Effector memory CD4-positive, alpha-beta T cell (primary cell): Measurements from ENCODE around the gene BBS1.

Experiments used
- DNase-seq, 3 donors: peaks; one replicate each; pipeline ENCODE4 v3.0.0-alpha.2; 2020
- H3K27ac ChIP-seq: 2 replicates; pipeline ENCODE4 v1.7.0; 2013; ENCODE audit warnings: mild to moderate bottlenecking, low read length, moderate library complexity; ENCODE audit not compliant: insufficient read depth, poor library complexity, severe bottlenecking
- H3K27me3 ChIP-seq: replicated peaks from 2 replicates; pipeline ENCODE4 v1.7.0; 2013; ENCODE audit warnings: mild to moderate bottlenecking, low read length; ENCODE audit not compliant: insufficient read depth, control insufficient read depth, poor library complexity, severe bottlenecking
- H3K36me3 ChIP-seq: 2 replicates; pipeline ENCODE4 v1.7.0; 2013; ENCODE audit warnings: mild to moderate bottlenecking, low read length, moderate library complexity; ENCODE audit not compliant: control insufficient read depth, insufficient read depth
- H3K4me1 ChIP-seq: 2 replicates; pipeline ENCODE4 v1.7.0; 2013; ENCODE audit warnings: low read length, mild to moderate bottlenecking; ENCODE audit not compliant: control insufficient read depth, insufficient read depth, poor library complexity, severe bottlenecking
- H3K4me3 ChIP-seq: 2 replicates; pipeline ENCODE4 v1.7.0; 2013; ENCODE audit warnings: low read length, low read depth, mild to moderate bottlenecking; ENCODE audit not compliant: insufficient read depth, poor library complexity, severe bottlenecking
- H3K9me3 ChIP-seq: 2 replicates; pipeline ENCODE4 v1.7.0; 2013; ENCODE audit warnings: mild to moderate bottlenecking, low read length, moderate library complexity; ENCODE audit not compliant: control insufficient read depth

BBS1 gene

DNA sequence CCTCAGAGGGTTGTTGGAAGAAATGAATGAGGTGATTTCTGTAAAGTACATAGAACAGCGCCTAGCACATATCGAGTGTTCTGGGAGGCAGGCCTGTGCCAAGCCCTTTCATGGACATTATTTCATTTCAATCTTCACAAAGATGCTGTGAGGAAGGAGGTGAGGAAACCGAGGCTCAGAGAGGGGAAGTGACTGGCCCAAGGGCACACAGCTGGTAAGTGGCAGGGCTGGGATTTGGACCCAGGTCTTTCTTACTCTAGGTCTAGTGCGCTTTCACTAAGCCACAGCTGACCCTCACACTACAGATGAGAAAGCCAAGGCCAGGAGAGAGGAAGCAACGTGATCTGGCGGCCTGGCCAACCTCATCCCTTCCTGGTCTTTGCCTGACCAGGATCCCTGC lies 41.7 kb upstream of the BBS1 start:
- no peaks in the 10 kb centered on the region for H3K9me3 ChIP-seq

DNA sequence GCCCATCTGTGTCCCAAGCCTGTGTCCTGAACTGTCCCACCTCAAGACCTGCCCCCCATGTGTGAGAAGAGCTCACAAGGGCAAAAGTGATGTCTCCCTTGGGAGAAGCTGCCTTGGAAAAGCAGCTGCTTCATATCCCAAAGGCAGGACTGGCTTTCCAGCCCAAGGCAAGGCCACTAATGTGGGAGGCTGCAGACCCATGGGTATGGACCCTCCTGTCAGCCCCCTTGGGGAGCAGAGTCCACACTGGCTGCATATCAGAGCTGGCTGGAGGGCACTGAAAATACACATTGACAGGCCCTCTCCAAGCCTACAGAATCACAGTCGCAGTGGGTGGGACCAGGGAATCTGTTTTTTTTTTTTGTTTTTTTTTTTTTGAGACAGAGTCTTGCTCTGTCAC lies 41.0 kb upstream of the BBS1 start:
- Histone ChIP-seq H3K27ac (no peak overlapping the region), H3K4me3 (no peak overlapping the region), H3K27me3 (no peaks in the 10 kb centered on the region), H3K9me3 (no peaks in the 10 kb centered on the region), H3K36me3 (peaks cover 16% of the 10 kb centered on the region), H3K4me1 (peaks cover 14% of the 10 kb centered on the region)
- DNase-seq: no peak

More for the DNA sequence above, 41.7 kb upstream of the BBS1 start:
- no peak for DNase-seq
- Histone ChIP-seq H3K27me3 (no peaks in the 10 kb centered on the region), H3K27ac (no peak overlapping the region), H3K4me3 (no peak overlapping the region), H3K4me1 (peaks cover 14% of the 10 kb centered on the region), H3K36me3 (peaks cover 13% of the 10 kb centered on the region)

DNA sequence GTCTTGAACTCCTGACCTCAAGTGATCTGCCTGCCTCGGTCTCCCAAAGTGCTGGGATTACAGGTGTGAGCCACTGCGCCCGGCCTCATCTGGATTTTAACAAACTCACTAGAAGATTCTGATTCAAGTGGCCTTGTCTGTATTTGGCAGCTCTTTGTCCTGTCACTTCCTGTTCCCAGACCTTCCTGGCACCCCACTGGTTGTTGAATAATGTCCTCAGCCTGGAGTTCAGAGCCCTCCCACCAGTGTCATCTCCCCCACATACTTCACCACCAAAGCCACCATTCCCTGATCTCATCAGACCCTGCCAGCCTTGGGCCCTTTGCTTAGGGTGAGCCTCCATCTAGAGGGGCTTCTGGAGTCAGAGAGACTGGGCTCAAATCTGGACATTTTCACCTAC lies 40.4 kb upstream of the BBS1 start:
- Histone ChIP-seq H3K4me1 (peaks cover 14% of the 10 kb centered on the region), H3K36me3 (peaks cover 16% of the 10 kb centered on the region), H3K27me3 (no peaks in the 10 kb centered on the region), H3K9me3 (no peaks in the 10 kb centered on the region), H3K27ac (no peak overlapping the region), H3K4me3 (no peak overlapping the region)
- DNase-seq: no peak

DNA sequence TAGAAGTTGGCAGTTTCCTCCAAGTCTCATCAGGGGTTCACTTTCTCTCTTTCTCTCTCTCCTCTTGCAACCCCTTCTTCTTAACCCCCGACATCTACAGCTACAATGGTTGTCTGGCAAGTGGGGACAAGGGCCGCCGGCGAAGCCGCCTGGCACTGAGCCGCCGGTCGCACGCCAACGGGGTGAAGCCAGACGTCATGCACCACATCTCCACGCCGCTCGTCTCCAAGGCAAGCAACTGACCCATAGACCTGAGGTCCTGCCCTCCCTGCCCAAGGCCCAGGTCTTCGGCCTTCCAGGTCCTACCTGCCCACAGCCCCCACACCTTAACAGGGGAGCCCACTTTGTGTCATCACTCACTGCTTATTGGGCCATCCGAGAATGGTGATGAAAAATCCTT lies 39.3 kb upstream of the BBS1 start:
- Histone ChIP-seq H3K4me1 (peaks cover 13% of the 10 kb centered on the region), H3K27ac (no peak overlapping the region), H3K9me3 (no peaks in the 10 kb centered on the region), H3K4me3 (no peak overlapping the region), H3K36me3 (peaks cover 16% of the 10 kb centered on the region), H3K27me3 (no peaks in the 10 kb centered on the region)
- no peak for DNase-seq

DNA sequence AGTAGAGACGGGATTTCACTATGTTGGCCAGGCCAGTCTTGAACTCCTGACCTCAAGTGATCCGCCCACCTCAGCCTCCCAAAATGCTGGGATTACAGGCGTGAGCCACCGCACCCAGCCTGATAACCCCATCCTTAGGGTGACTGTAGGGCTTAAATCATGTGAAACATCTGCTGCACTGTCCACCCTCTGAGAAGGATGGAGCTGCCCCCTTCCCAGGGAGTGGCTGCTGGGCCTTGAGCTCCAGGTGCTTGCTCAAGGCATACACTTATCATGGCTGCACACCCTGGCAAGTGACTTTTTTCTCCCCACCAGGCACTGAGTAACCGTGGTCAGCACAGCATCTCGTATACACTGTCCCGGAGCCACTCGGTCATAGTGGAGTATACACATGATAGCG lies 38.4 kb upstream of the BBS1 start:
- no peak overlapping the region for H3K4me3 ChIP-seq
- no peaks in the 10 kb centered on the region for H3K27me3 ChIP-seq
- no peak overlapping the region for H3K27ac ChIP-seq
- DNase-seq: no peak
- H3K9me3 ChIP-seq: no peaks in the 10 kb centered on the region
- peaks cover 16% of the 10 kb centered on the region for H3K36me3 ChIP-seq
- H3K4me1 ChIP-seq: peaks cover 10% of the 10 kb centered on the region

DNA sequence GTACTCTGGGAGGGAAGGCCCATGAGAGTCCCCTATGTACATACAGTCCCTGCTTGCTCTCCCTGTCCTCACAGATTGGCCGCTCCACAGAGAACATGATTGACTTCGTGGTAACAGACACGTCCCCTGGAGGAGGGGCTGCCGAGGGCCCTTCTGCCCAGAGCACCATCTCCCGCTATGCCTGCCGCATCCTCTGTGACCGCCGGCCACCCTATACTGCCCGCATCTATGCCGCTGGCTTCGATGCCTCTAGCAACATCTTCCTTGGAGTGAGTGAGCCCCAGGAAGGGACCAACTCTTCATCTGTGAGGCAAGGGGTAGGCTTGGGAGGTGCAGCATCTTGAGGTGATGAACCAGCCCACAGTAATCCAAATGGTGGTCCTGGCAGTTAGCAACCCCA lies 37.3 kb upstream of the BBS1 start:
- Histone ChIP-seq H3K27ac (no peak overlapping the region), H3K4me3 (no peak overlapping the region), H3K36me3 (peaks cover 16% of the 10 kb centered on the region), H3K27me3 (no peaks in the 10 kb centered on the region), H3K9me3 (no peaks in the 10 kb centered on the region), H3K4me1 (no peaks in the 10 kb centered on the region)
- DNase-seq: no peak

DNA sequence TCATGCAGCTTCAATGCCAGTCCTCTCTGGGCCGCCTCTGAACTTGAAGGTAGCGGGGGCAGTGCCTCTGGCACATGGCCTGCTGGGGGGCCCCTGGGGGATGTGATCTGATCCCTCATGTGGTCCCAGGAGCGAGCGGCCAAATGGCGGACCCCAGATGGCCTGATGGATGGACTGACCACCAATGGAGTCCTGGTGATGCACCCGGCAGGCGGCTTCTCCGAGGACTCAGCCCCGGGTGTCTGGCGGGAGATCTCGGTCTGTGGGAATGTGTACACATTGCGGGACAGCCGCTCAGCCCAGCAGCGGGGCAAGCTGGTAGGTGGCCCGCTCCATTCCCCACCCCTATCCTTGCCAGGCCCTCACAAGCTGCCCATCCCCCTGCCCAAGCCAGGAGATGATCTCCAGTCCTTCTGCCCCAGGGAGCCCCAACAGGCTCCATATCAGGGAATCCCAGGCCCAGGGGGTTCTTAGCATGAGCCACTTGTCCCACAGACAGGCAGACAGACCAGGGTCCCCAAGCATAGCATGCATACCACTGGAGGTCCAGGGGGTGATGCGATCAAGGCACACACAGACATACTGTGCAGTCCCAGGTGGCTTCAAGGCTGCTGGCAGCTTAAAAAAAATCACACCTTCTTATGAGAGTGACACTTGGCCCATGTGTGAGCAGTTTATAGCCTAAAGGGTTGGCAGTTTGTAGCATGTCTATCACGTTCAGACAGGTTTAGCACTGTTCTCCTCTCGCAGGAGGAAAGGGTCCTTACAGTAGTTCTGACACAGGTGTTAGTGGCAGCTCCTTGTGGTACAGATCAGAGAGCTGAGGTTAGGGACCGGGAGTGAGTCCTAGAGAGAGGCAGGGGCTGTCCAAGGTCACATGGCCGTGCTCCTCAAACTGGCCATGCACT lies 36.6 kb upstream of the BBS1 start:
- no peaks in the 10 kb centered on the region for H3K9me3 ChIP-seq
- DNase-seq: no peak

DNA sequence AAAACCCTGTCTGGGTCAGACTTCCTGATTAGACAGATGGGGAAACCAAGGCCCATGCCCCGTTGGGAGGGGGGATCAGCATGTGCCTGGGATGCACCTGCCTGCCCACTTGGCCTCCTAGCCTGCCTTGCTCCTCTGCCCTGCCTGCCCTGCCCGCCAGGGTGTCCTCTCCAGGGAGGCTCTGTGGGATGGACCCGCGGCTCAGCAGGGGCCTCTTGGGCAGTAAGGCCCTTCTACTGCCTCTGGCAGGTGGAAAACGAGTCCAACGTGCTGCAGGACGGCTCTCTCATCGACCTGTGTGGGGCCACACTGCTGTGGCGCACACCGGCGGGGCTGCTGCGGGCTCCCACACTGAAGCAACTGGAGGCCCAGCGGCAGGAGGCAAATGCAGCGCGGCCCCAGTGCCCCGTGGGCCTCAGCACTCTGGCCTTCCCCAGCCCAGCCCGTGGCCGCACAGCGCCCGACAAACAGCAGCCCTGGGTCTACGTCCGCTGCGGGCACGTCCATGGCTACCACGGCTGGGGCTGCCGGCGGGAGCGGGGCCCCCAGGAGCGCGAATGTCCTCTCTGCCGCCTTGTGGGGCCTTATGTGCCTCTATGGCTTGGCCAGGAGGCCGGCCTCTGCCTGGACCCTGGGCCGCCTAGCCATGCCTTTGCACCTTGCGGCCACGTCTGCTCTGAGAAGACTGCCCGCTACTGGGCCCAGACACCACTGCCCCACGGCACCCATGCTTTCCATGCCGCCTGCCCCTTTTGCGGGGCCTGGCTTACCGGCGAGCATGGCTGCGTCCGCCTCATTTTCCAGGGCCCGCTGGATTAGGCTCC lies 34.9 kb upstream of the BBS1 start:
- Histone ChIP-seq H3K4me3 (no peak overlapping the region), H3K27me3 (no peaks in the 10 kb centered on the region), H3K36me3 (peaks cover 16% of the 10 kb centered on the region), H3K9me3 (no peaks in the 10 kb centered on the region), H3K4me1 (peaks cover 12% of the 10 kb centered on the region), H3K27ac (no peak overlapping the region)
- no peak for DNase-seq

More for the DNA sequence above, 36.6 kb upstream of the BBS1 start:
- H3K4me1 ChIP-seq: peaks cover under 1% of the 10 kb centered on the region
- no peaks in the 10 kb centered on the region for H3K27me3 ChIP-seq
- H3K36me3 ChIP-seq: peaks cover 16% of the 10 kb centered on the region
- H3K4me3 ChIP-seq: no peak overlapping the region
- no peak overlapping the region for H3K27ac ChIP-seq

DNA sequence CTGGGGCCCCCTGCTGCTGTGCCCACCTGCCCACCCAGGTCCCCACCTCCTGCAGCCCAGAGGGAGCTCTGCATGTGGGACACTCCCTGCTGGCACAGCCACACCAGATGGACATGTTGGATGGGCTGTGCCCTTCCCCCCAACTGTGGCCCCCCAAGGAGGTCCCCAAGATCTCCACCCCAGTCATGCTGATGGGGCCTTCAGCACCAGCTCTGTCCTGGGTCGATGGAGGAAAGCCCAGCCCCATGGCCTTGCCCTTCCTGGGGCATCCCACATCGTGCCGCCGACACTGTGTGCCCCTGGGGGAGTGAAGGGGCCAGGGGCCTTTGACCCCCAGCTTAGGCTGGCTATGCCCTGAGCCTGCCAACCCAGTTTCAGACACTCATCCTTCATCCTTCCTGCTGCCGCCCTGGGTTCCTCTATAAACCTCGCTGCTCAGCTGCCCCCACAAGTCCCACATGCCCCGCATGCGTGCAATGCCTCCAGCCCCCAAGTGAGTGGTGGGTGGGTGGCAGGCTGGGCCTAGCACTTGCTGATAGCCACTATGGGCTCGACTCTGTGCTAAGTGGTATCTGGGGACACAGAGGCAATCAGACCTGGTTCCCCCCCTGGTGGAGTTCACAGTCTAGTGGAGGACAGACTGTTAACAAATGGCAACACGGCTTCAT lies 34.1 kb upstream of the BBS1 start:
- DNase-seq: no peak
- Histone ChIP-seq H3K36me3 (peaks cover 16% of the 10 kb centered on the region), H3K4me3 (no peak overlapping the region), H3K9me3 (no peaks in the 10 kb centered on the region), H3K27ac (no peak overlapping the region), H3K4me1 (peaks cover 17% of the 10 kb centered on the region), H3K27me3 (no peaks in the 10 kb centered on the region)
